HepG2 (cell line): Measurements from ENCODE around the gene AKIRIN1. TPM values are rescaled to one million over a fixed set of nuclear protein-coding genes. Genes with fewer than 3 reads are reported as not detected.

Experiments
- FOXK1 ChIP-seq: sonication (generic); formaldehyde crosslinking; IDR thresholded peaks from 2 replicates; pipeline ENCODE4 v1.4.0; 2020; ENCODE audit warnings: low read depth, missing genetic modification reagents, borderline replicate concordance
- HOXA9 ChIP-seq: sonication (generic); formaldehyde crosslinking; IDR thresholded peaks from 2 replicates; pipeline ENCODE4 v1.8.1; 2022; ENCODE audit warnings: missing genetic modification reagents, mild to moderate bottlenecking, moderate library complexity, borderline replicate concordance
- KAT2B ChIP-seq: fragments of 150-350 bp; IDR thresholded peaks from 2 replicates; pipeline ENCODE4 v1.6.1; 2014; ENCODE audit warnings: low read depth, low read length, borderline replicate concordance
- KLF16 ChIP-seq, 2 experiments: sonication (generic) in 1 of 2; formaldehyde crosslinking in 1 of 2; IDR thresholded peaks; 2 replicates each; pipeline versions ENCODE4 v1.6.1 to v1.8.0; 2016 to 2023; ENCODE audit warnings: missing genetic modification reagents in 2 of 2, missing compliant biosample characterization in 1 of 2
- MXD1 ChIP-seq: sonication (generic); formaldehyde crosslinking; IDR thresholded peaks from 2 replicates; pipeline ENCODE4 v1.4.0; 2020; ENCODE audit warnings: mild to moderate bottlenecking, missing genetic modification reagents
- PHF5A ChIP-seq: IDR thresholded peaks from one replicate; pipeline ENCODE4 v1.6.1; 2018; ENCODE audit warnings: low read depth, missing genetic modification reagents; ENCODE audit not compliant: unreplicated experiment
- PITX1 ChIP-seq: sonication (generic); formaldehyde crosslinking; IDR thresholded peaks from 2 replicates; pipeline ENCODE4 v1.5.1; 2020; ENCODE audit warnings: mild to moderate bottlenecking, missing genetic modification reagents
- RBM39 ChIP-seq: fragments of 200-400 bp; formaldehyde crosslinking; IDR thresholded peaks from one replicate; pipeline ENCODE4 v1.6.1; 2018; ENCODE audit warnings: antibody characterized with exemption, mild to moderate bottlenecking, low read depth, low read length; ENCODE audit not compliant: poor library complexity, severe bottlenecking
- SPEN ChIP-seq: sonication (generic); formaldehyde crosslinking; IDR thresholded peaks from 2 replicates; pipeline ENCODE4 v1.5.1; 2020; ENCODE audit warnings: low read depth, mild to moderate bottlenecking, missing genetic modification reagents
- XRCC5 ChIP-seq: fragments of 200-400 bp; formaldehyde crosslinking; optimal IDR thresholded peaks from 2 replicates; pipeline ENCODE3; 2017; ENCODE audit warnings: mild to moderate bottlenecking, low read length
- ZBTB1 ChIP-seq: sonication (generic); formaldehyde crosslinking; IDR thresholded peaks from 2 replicates; pipeline ENCODE4 v1.4.0; 2020; ENCODE audit warnings: missing genetic modification reagents, borderline replicate concordance
- ZNF121 ChIP-seq: sonication (generic); formaldehyde crosslinking; IDR thresholded peaks from 2 replicates; pipeline ENCODE4 v1.5.0; 2020; ENCODE audit warnings: mild to moderate bottlenecking, missing genetic modification reagents
- ZNF530 ChIP-seq: sonication (generic); formaldehyde crosslinking; IDR thresholded peaks from 2 replicates; pipeline ENCODE4 v1.5.0; 2020; ENCODE audit warnings: low read depth, mild to moderate bottlenecking, missing genetic modification reagents
- ZNF607 ChIP-seq: sonication (generic); formaldehyde crosslinking; IDR thresholded peaks from 2 replicates; pipeline ENCODE4 v1.5.1; 2020; ENCODE audit warnings: missing genetic modification reagents, mild to moderate bottlenecking, borderline replicate concordance
- ZNF672 ChIP-seq: sonication (generic); formaldehyde crosslinking; IDR thresholded peaks from 2 replicates; pipeline ENCODE4 v1.8.1; 2022; ENCODE audit warnings: missing genetic modification reagents
- ZNF777 ChIP-seq: sonication (generic); formaldehyde crosslinking; IDR thresholded peaks from 2 replicates; pipeline ENCODE4 v1.4.0; 2020; ENCODE audit warnings: missing genetic modification reagents
- ZSCAN5A ChIP-seq: sonication (generic); formaldehyde crosslinking; IDR thresholded peaks from 2 replicates; pipeline ENCODE4 v1.8.0; 2022; ENCODE audit warnings: mild to moderate bottlenecking, missing genetic modification reagents, borderline replicate concordance
- polyA plus RNA-seq, 8 experiments: library from polyadenylated mRNA; depleted of rRNA in 3 of 8; stranded (reverse) in 7 of 8; unstranded in 1 of 8; fragments of >200 nt; fragmentation: Illumina TruSeq in 4 of 8; extraction: Trizol in 4 of 8; gene quantifications; 2 replicates each; pipeline versions ENCODE4 v1.2.1 to v1.2.3, GENCODE V29; 2011 to 2016; ENCODE audit warnings: low read depth in 4 of 8, missing spikeins in 1 of 8, mixed read lengths in 1 of 8; ENCODE audit not compliant: insufficient read depth in 1 of 8
- total RNA-seq, 5 experiments: library from RNA; depleted of rRNA; stranded (reverse); fragments of >200 nt; fragmentation: Illumina TruSeq; extraction: Trizol; gene quantifications; 2 replicates each; pipeline ENCODE4 v1.2.3, GENCODE V29; 2016; ENCODE audit warnings: low read depth in 1 of 5
- TF ChIP-seq, protein P1 (sequence below): sonication (generic); formaldehyde crosslinking; IDR thresholded peaks from 2 replicates; pipeline ENCODE4 v1.4.0; 2020; ENCODE audit warnings: missing genetic modification reagents
- TF ChIP-seq, protein P2 (sequence below): sonication (generic); formaldehyde crosslinking; IDR thresholded peaks from 2 replicates; pipeline ENCODE4 v1.4.0; 2020; ENCODE audit warnings: mild to moderate bottlenecking, missing genetic modification reagents
- TF ChIP-seq, protein P3 (sequence below): sonication (generic); formaldehyde crosslinking; IDR thresholded peaks from 2 replicates; pipeline ENCODE4 v1.4.0; 2020; ENCODE audit warnings: missing genetic modification reagents
- TF ChIP-seq, protein P4 (sequence below): sonication (generic); formaldehyde crosslinking; IDR thresholded peaks from 2 replicates; pipeline ENCODE4 v1.8.0; 2022; ENCODE audit warnings: missing genetic modification reagents, mild to moderate bottlenecking, borderline replicate concordance

AKIRIN1 gene
- total and polyA plus RNA-seq, 2 of the 13 experiments (the other 11 are each of a cell fraction or from before 2014, with no cell fraction given) = 123 to 157 TPM

- TF ChIP-seq, protein P1, sequence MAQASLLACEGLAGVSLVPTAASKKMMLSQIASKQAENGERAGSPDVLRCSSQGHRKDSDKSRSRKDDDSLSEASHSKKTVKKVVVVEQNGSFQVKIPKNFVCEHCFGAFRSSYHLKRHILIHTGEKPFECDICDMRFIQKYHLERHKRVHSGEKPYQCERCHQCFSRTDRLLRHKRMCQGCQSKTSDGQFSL (CRISPR knock-in tag) = peak; percentile 63; the same call in 1 of the 2 replicates
- TF ChIP-seq HOXA9 (no peak), MXD1 (CRISPR knock-in tag) (peak; percentile 58; the same call in 1 of the 2 replicates), PHF5A (CRISPR knock-in tag) (peak; percentile 77), XRCC5 (peak; percentile 71), PITX1 (CRISPR knock-in tag) (peak; percentile 13; the same call in 1 of the 2 replicates), ZBTB1 (CRISPR knock-in tag) (no peak), KLF16 (CRISPR knock-in tag; IDR thresholded peaks at IDR 0.05) (peak in 1 of 2 experiments; percentile 50; a peak in 1 of 4 replicates), SPEN (CRISPR knock-in tag) (peak; percentile 82), ZNF777 (no peak), ZNF530 (CRISPR knock-in tag) (no peak), KAT2B (no peak), ZNF121 (CRISPR knock-in tag) (no peak), FOXK1 (CRISPR knock-in tag) (0 out of 2 replicates have a peak, but pooled peaks have one; percentile 46), ZNF672 (CRISPR knock-in tag) (no peak), ZNF607 (CRISPR knock-in tag) (peak; percentile 51; the same call in 1 of the 2 replicates), ZSCAN5A (CRISPR knock-in tag) (peak; percentile 65), RBM39 (peak; percentile 55)
- TF ChIP-seq, protein P2, sequence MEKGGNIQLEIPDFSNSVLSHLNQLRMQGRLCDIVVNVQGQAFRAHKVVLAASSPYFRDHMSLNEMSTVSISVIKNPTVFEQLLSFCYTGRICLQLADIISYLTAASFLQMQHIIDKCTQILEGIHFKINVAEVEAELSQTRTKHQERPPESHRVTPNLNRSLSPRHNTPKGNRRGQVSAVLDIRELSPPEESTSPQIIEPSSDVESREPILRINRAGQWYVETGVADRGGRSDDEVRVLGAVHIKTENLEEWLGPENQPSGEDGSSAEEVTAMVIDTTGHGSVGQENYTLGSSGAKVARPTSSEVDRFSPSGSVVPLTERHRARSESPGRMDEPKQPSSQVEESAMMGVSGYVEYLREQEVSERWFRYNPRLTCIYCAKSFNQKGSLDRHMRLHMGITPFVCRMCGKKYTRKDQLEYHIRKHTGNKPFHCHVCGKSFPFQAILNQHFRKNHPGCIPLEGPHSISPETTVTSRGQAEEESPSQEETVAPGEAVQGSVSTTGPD (CRISPR knock-in tag) = no peak
- TF ChIP-seq, protein P3, sequence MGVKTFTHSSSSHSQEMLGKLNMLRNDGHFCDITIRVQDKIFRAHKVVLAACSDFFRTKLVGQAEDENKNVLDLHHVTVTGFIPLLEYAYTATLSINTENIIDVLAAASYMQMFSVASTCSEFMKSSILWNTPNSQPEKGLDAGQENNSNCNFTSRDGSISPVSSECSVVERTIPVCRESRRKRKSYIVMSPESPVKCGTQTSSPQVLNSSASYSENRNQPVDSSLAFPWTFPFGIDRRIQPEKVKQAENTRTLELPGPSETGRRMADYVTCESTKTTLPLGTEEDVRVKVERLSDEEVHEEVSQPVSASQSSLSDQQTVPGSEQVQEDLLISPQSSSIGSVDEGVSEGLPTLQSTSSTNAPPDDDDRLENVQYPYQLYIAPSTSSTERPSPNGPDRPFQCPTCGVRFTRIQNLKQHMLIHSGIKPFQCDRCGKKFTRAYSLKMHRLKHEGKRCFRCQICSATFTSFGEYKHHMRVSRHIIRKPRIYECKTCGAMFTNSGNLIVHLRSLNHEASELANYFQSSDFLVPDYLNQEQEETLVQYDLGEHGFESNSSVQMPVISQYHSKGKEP (CRISPR knock-in tag) = 0 out of 2 replicates have a peak, but pooled peaks have one; percentile 33
- TF ChIP-seq, protein P4, sequence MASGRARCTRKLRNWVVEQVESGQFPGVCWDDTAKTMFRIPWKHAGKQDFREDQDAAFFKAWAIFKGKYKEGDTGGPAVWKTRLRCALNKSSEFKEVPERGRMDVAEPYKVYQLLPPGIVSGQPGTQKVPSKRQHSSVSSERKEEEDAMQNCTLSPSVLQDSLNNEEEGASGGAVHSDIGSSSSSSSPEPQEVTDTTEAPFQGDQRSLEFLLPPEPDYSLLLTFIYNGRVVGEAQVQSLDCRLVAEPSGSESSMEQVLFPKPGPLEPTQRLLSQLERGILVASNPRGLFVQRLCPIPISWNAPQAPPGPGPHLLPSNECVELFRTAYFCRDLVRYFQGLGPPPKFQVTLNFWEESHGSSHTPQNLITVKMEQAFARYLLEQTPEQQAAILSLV (CRISPR knock-in tag) = peak; percentile 77; the same call in 1 of the 2 replicates
Observed at GRCh38 chr1:38990738-38991637, at the start of gene AKIRIN1 (continued).
